Activated CD4-positive, CD25-positive, alpha-beta regulatory T cell (primary cell): ENCODE measurements around the gene SAFB.
"Not testable (repeated sequence)": the region's sequence is repeated elsewhere in the genome, so short reads cannot be mapped to it uniquely, and the experiment has no call there.

Source experiments
- DNase-seq, 4 experiments: peaks; one replicate each; lab custom pipeline; 2025; lab: John Stamatoyannopoulos, UW

SAFB gene

DNA sequence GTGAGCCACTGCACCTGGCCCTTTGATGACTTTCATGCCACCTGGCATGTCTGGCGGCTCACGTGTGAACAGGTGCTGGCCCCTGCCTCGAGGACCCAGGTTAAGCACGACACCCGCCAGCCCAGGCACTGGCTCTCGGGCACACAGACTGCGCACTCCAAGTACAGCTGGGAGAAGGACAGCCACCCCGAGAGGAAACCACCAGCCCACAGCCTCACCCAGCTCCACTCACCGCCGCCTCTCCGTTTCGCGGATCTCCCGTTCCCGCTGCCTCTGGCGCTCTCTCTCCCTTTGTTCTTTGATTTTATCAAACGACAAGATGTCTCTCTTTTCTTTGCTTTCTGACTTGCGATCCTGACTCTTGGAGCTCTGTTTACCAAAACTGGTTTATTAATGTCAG lies 27.8 kb upstream of the SAFB start:
- DNase-seq = no peak

DNA sequence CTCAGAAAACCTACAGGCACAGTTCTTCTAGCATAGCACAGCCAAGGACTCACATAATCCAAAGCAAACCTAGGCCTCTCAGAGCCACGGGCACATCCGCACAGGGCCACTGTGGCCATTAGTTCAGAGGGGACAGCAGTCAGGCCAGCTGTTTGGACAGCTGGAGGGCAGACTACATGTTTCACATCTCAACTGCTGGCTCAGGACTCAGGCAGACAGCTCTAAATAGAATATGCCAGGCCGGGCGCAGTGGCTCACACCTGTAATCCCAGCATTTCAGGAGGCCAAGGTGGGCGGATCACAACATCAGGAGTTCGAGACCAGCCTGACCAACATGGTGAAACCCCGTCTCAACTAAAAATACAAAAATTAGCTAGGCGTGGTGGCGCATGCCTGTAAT lies 27.1 kb upstream of the SAFB start:
- no peak for DNase-seq

DNA sequence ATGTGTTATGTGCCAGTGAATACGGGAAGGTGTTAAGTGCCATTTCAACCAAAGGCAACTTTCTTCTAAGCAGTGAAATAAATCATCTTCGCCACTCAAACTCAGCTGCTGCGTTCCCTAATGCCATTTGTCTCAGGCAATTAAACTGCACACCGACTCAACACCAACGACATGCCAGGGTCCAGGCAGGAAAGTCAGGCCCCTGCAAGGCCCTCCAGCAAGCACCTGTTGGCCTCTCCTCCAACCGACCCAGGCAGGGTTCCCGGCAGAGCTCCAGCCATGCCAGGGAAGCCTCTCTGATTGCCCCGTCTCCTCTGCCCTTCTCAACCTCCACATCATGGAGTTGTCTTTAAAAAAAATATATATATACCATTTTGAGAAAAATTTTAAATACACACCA lies 22.1 kb upstream of the SAFB start:
- DNase-seq = no peak

DNA sequence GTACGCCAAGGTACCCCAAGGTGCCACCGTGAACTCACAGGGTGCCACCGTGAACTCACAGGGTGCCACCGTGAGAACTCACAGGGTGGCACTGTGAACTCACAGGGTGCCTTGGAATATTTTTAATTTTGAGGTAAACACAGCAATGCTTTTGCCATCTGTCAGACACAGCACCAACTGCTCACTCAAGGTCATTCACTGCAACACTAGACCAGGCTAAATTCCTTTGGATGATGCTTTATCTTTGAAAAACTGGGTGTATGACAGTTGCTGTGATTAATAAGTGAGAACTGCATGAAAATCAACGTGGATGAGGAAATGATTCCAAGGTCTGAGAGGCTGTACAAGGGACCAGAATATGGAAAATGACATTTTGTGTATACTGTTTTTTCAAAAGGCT lies 19.3 kb upstream of the SAFB start:
- no peak for DNase-seq

- no peak for DNase-seq
These were observed 17.5 kb upstream of the SAFB start for GRCh38 chr19:5605362-5605761.

DNA sequence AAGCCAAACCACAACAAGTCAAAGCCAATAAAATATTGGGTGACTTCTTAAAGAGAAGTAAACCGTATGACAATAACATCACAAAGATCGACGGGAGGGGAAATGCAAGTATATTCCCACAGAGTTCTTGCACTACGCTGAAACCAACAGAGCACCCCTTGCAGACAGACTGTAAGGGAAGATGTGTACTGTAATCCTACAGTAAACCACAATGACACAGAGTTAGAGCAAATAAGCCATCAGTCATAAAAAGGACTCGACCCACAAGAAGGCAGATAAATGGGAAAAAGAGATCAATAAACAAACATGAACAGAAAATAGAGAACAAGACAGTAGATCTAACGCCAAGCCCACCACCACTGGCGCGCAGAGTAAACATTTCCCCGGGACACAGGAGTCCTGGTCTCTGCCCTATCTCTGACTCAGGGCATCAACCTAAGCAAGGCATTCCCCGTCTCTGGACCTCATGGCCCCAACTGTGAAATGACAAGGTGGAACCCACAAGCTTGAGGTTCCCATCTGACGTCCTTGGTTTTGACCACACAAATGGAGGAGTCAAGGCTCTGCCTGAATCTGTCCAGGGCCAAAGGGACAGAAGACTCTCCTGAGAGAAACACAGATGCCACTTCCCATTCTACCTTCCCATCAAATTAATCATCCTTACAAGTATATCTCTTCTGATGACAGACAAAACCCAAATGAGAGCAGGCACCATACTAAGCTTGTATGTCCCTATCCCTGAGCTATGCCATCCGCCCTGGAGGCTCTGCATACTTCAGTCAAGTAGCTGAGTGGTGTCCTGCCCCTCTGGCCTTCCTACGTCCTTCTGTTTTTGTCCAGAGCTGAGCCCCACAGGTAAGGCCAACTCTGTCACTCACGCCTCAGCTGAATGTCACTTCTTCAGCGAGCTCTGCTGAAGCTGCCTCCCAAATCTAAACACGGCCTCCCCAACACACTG lies 15.3 kb upstream of the SAFB start:
- no peak for DNase-seq

GRCh38 chr19:5608291-5608690 lies 14.6 kb upstream of the SAFB start:
- no peak for DNase-seq

- DNase-seq = not testable (repeated sequence)
These were observed 14.1 kb upstream of the SAFB start for GRCh38 chr19:5608766-5609165.

- DNase-seq = no peak
These were observed 12.9 kb upstream of the SAFB start for GRCh38 chr19:5609881-5610448.

DNA sequence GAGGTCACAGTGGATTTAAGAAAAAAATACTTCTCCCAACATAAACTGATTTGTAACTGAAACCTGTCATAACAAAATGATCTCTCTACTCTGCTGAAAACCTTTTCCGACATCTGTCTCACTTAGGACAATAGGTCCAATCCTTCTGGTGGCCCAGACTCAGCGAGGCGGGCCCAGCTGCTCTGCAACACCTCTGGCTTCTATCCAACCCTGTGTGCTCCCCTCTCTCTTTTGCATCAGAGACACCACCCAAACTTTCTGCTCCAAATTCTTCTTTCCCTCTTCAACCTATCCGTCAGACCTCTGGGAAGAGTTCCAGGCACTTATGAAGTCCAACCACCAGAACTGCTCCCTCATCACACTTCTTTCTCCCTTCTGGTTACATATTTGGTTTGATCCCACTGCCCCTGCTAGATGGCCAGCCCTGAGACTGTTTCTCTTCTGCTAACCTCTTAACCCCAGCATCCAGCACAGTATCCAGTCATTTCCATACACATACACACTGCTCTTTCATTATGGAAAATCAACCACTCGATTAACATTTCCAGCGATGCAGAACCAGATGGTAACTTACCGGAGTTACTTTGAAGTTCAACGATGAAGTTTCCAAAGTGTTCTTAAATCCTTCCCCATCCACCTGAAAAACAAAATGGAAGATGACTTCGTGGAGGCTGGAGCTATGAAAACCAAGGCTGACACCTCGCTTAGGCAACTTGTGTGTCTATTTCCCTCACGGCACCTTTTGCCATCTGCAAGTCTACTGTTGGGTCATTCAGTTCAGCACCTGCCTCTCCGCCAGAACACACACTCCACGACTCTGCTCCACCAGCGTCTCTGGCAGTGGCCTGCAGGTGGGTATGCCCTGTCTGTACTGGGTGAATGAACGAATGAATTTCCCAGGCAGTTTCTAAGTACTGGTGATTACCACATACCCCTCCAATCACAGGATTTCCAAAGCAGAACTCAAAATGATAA lies 9.7 kb upstream of the SAFB start:
- DNase-seq = no peak

- DNase-seq = no peak
These were observed 7.0 kb upstream of the SAFB start for GRCh38 chr19:5615756-5616327.

DNA sequence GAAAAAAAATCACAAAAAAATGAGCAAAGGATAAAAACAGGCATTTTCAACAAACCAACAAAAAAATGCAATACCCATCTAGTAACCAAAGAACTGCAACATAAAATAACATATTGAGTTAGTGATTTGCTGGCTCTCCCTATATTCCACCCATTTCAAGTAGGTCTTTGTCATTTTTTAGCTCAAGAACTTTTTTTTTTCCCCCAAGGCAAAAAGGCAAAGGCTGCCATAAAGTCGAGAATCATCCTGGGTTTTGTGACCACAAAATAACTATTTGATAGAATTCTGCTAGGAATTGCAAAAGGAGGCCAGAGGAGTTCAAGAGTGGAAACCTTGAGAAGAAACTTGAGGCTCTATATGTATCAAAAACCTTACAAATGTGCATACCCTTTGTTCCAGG lies 5.8 kb upstream of the SAFB start:
- DNase-seq = no peak

GRCh38 chr19:5618591-5618990 lies 4.3 kb upstream of the SAFB start:
- DNase-seq = no peak

DNA sequence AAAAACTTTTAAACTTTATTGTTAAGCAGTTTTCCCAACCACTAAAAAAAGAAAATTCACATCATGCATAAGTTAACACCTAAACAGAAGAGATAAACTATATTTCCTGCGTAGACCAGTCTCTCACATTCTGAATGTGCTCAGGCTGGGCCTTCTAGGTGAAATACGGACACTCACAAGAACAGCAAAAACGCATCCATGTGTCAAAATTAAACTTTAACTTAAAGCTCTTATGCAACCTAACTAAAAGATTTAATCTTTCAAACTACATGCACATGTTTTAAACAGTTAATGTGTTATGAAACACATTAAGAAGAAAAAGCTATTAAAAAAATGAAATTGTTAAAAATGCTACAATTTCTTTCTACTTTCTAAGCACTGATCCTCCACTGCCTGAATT lies 2.9 kb upstream of the SAFB start:
- DNase-seq = no peak

- no peak for DNase-seq
These were observed 1.5 kb upstream of the SAFB start for GRCh38 chr19:5621311-5621944.

DNA sequence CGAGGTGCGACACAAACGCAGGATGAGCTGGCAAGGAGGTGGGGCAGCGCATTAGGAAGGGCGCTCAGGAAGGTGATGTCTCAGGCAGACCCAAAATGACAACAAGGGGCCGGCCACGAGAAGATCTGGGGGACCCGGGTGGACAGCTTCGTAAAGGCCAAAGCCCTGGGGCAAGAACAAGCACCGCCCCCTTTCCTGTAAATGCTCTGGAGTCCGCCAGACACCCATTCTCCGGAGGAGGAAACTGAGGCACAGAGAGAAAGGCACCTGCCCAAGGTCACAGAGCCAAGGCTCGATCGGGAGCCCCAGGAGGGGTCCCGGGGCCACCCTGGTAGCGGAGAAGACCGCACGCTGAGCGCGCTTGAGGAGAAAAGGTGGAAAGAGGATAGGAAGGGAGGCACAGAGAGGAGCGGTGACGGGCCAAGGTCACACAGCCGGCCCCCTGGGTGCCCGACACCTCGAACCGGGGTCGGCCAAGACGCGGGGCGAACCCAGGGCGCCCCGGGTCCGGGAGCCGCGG lies 878 bp upstream of the SAFB start:
- DNase-seq = no peak

GRCh38 chr19:5623397-5624017 lies 624 bp downstream of the SAFB start:
- no peak for DNase-seq

GRCh38 chr19:5624018-5624663 lies 1.3 kb downstream of the SAFB start:
- DNase-seq = no peak

- DNase-seq = no peak
These were observed 1.9 kb downstream of the SAFB start for GRCh38 chr19:5624741-5625278.

DNA sequence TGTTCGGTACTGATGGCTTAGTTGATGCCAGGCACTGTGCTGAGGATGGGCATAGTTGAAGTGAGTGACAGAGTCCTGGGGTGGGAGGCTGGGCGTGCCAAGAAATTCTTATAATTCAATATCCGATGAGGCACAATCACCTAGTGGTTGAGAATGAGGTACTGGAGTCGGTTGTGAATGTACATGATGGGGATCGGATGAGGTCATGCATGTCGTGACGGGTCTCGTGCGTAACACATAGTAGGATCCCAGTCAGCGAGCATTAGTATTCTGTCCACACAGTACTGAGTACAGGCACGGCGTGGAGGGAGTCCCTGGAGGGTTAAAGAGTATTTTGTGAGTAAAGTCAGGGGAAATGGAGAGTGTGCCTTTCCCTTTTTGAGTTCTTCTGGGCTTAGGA lies 2.8 kb downstream of the SAFB start:
- no peak for DNase-seq
